ENCODE data around the gene CRIP2. TPM values are rescaled to one million over a fixed set of nuclear protein-coding genes. Genes with fewer than 3 reads are reported as not detected.

CRIP2 gene
- total RNA-seq, 1 donor from 2014 or later = 71.8 TPM

GRCh38 chr14:105464501-105464900 lies 10.1 kb upstream of the CRIP2 start:
- peaks cover 27% of the 10 kb centered on the region for H4K20me1 ChIP-seq (ENCODE audit: insufficient read depth, low read length)
- no peak overlapping the region for H3K4me2 ChIP-seq (ENCODE audit: low read length)
- no peak overlapping the region for H3K4me3 Mint-ChIP-seq (ENCODE audit: unreplicated experiment)
- H3K4me1 Mint-ChIP-seq (ENCODE audit: low read depth, unreplicated experiment) = peaks cover 6% of the 10 kb centered on the region
- no peak overlapping the region for H2AFZ ChIP-seq (ENCODE audit: low read depth, low read length)
- H3K9me3 ChIP-seq (ENCODE audit: insufficient read depth, low read depth, low read length) = no peaks in the 10 kb centered on the region
- no peak overlapping the region for H3K27ac ChIP-seq (ENCODE audit: low read depth, low read length)
- H3K27me3 ChIP-seq (ENCODE audit: insufficient read depth, low read length) = no peaks in the 10 kb centered on the region
- H3K9me3 Mint-ChIP-seq (ENCODE audit: unreplicated experiment) = no peaks in the 10 kb centered on the region
- H3K27me3 Mint-ChIP-seq (ENCODE audit: low read depth, unreplicated experiment) = no peaks in the 10 kb centered on the region
- FAIRE-seq (no peak), DNase-seq (ENCODE audit: low read depth) (no peak)
- no peaks in the 10 kb centered on the region for H3K79me2 ChIP-seq (ENCODE audit: insufficient read depth, low read length)
- H3K4me3 ChIP-seq (ENCODE audit: insufficient read depth, low read depth, low read length) = no peak overlapping the region
- peaks cover 11% of the 10 kb centered on the region for H3K4me1 ChIP-seq (ENCODE audit: insufficient read depth, low read length)
- no peak for TF ChIP-seq CTCF (IDR thresholded peaks at IDR 0.05; ENCODE audit: insufficient read depth, low read depth, low read length)
- no peak for TF ChIP-seq EZH2 (IDR thresholded peaks at IDR 0.05; ENCODE audit: insufficient read depth, low read length)
- peaks cover 2% of the 10 kb centered on the region for H3K36me3 ChIP-seq (ENCODE audit: insufficient read depth, low read length)
- peaks cover 3% of the 10 kb centered on the region for H3K36me3 Mint-ChIP-seq (ENCODE audit: low read depth, unreplicated experiment)
- H3K27ac Mint-ChIP-seq (ENCODE audit: unreplicated experiment) = no peak overlapping the region
- H3K9ac ChIP-seq (ENCODE audit: low read length) = no peak overlapping the region

GRCh38 chr14:105465209-105466031 lies 9.2 kb upstream of the CRIP2 start:
- no peak overlapping the region for H3K27ac Mint-ChIP-seq (ENCODE audit: unreplicated experiment)
- no peak for DNase-seq (ENCODE audit: low read depth)
- H3K36me3 ChIP-seq (ENCODE audit: insufficient read depth, low read length) = peaks cover 2% of the 10 kb centered on the region

More at GRCh38 chr14:105465209-105466031, 9.2 kb upstream of the CRIP2 start:
- no peak for FAIRE-seq
- no peaks in the 10 kb centered on the region for H3K9me3 Mint-ChIP-seq (ENCODE audit: unreplicated experiment)
- H3K27ac ChIP-seq (ENCODE audit: low read depth, low read length) = no peak overlapping the region
- no peaks in the 10 kb centered on the region for H3K79me2 ChIP-seq (ENCODE audit: insufficient read depth, low read length)
- H3K4me3 Mint-ChIP-seq (ENCODE audit: unreplicated experiment) = no peak overlapping the region
- peak overlapping the region; percentile 19 for H3K4me2 ChIP-seq (ENCODE audit: low read length)
- H3K4me3 ChIP-seq (ENCODE audit: insufficient read depth, low read depth, low read length) = no peak overlapping the region
- no peaks in the 10 kb centered on the region for H3K9me3 ChIP-seq (ENCODE audit: insufficient read depth, low read depth, low read length)
- H3K4me1 Mint-ChIP-seq (ENCODE audit: low read depth, unreplicated experiment) = peaks cover 6% of the 10 kb centered on the region
- H4K20me1 ChIP-seq (ENCODE audit: insufficient read depth, low read length) = peaks cover 29% of the 10 kb centered on the region
- no peak overlapping the region for H3K9ac ChIP-seq (ENCODE audit: low read length)
- no peak overlapping the region for H2AFZ ChIP-seq (ENCODE audit: low read depth, low read length)
- H3K4me1 ChIP-seq (ENCODE audit: insufficient read depth, low read length) = peaks cover 11% of the 10 kb centered on the region
- H3K27me3 Mint-ChIP-seq (ENCODE audit: low read depth, unreplicated experiment) = no peaks in the 10 kb centered on the region
- no peaks in the 10 kb centered on the region for H3K27me3 ChIP-seq (ENCODE audit: insufficient read depth, low read length)
- TF ChIP-seq CTCF (IDR thresholded peaks at IDR 0.05; ENCODE audit: insufficient read depth, low read depth, low read length) = no peak
- no peak for TF ChIP-seq EZH2 (IDR thresholded peaks at IDR 0.05; ENCODE audit: insufficient read depth, low read length)
- peaks cover 3% of the 10 kb centered on the region for H3K36me3 Mint-ChIP-seq (ENCODE audit: low read depth, unreplicated experiment)
